ENCODE measurements around the gene LMF1. TPM values are rescaled to one million over a fixed set of nuclear protein-coding genes. Genes with fewer than 3 reads are reported as not detected.
"Not testable (repeated sequence)": the region's sequence is repeated elsewhere in the genome, so short reads cannot be mapped to it uniquely, and the experiment has no call there.

The LMF1 gene
- total and polyA plus RNA-seq, 2 of the 13 experiments (the other 11 are each of a cell fraction or from before 2014, with no cell fraction given) = 6.8 to 8.5 TPM

- TF ChIP-seq, protein P1, sequence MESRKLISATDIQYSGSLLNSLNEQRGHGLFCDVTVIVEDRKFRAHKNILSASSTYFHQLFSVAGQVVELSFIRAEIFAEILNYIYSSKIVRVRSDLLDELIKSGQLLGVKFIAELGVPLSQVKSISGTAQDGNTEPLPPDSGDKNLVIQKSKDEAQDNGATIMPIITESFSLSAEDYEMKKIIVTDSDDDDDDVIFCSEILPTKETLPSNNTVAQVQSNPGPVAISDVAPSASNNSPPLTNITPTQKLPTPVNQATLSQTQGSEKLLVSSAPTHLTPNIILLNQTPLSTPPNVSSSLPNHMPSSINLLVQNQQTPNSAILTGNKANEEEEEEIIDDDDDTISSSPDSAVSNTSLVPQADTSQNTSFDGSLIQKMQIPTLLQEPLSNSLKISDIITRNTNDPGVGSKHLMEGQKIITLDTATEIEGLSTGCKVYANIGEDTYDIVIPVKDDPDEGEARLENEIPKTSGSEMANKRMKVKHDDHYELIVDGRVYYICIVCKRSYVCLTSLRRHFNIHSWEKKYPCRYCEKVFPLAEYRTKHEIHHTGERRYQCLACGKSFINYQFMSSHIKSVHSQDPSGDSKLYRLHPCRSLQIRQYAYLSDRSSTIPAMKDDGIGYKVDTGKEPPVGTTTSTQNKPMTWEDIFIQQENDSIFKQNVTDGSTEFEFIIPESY (CRISPR knock-in tag; IDR thresholded peaks at IDR 0.05) = no peak
- no peak for TF ChIP-seq CENPT (CRISPR knock-in tag; IDR thresholded peaks at IDR 0.05; ENCODE audit: low read depth)
- no peak for TF ChIP-seq RBM39 (IDR thresholded peaks at IDR 0.05; ENCODE audit: low read depth, low read length, poor library complexity, severe bottlenecking)
- no peak for TF ChIP-seq ZNF17 (CRISPR knock-in tag; IDR thresholded peaks at IDR 0.05)
- TF ChIP-seq ZFP37 (CRISPR knock-in tag; IDR thresholded peaks at IDR 0.05; ENCODE audit: borderline replicate concordance) = no peak
- no peak for TF ChIP-seq ZNF253 (CRISPR knock-in tag; IDR thresholded peaks at IDR 0.05; ENCODE audit: borderline replicate concordance)
Measured at GRCh38 chr16:951660-952301, 19.0 kb downstream of the LMF1 start (continued).

GRCh38 chr16:950733-951573 is 19.8 kb downstream of the LMF1 start:
- FAIRE-seq; H3K27me3 ChIP-seq (ENCODE audit: control insufficient read depth in 1 of 2, insufficient read depth in 2 of 2, low read length in 2 of 2); H3K4me2 ChIP-seq (ENCODE audit: low read depth, low read length); H3K4me3 ChIP-seq (replicated peaks in 1 of 3; ENCODE audit: insufficient read depth in 1 of 3, low read depth in 2 of 3, low read length in 3 of 3); in situ Hi-C loops (cut with HindIII; ENCODE audit: extremely low pct_ligation_motif_present, low pct_unique_long_range_greater_than_20kb); intact Hi-C loops (cut with micrococcal nuclease; ENCODE audit: unreplicated experiment); H2AFZ ChIP-seq (ENCODE audit: low read length); H3K36me3 ChIP-seq (replicated peaks in 1 of 2; ENCODE audit: control insufficient read depth in 1 of 2, insufficient read depth in 2 of 2, low read length in 2 of 2); H3K79me2 ChIP-seq (ENCODE audit: insufficient read depth, low read length); POLR2A ChIA-PET; CTCF ChIA-PET (ENCODE audit: low intra/inter-chr PET ratio, low total read pairs); H3K9ac ChIP-seq (ENCODE audit: insufficient read depth, low read depth, low read length); H3K9me3 ChIP-seq (ENCODE audit: low read length); BruUV-seq (replicated peaks); ATAC-seq; H3K4me1 ChIP-seq (ENCODE audit: insufficient read depth, low read length); DNase-seq (ENCODE audit: low spot score); H3K27ac ChIP-seq (ENCODE audit: extremely low read length, insufficient read depth, low read length); H4K20me1 ChIP-seq (ENCODE audit: insufficient read depth, low read length): not testable (repeated sequence)
- 84% methylated on average over 25 of the region's 27 CpGs for WGBS (ENCODE audit: low lambda C conversion rate)

DNA sequence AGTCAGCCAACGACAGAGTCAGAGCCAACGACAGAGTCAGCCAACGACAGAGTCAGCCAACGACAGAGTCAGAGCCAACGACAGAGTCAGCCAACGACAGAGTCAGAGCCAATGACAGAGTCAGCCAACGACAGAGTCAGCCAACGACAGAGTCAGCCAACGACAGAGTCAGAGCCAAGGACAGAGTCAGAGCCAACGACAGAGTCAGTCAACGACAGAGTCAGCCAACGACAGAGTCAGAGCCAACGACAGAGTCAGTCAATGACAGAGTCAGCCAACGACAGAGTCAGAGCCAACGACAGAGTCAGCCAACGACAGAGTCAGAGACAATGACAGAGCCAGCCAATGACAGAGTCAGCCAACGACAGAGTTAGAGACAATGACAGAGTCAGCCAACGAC is 22.0 kb downstream of the LMF1 start:
- in situ Hi-C loops (cut with HindIII; ENCODE audit: extremely low pct_ligation_motif_present, low pct_unique_long_range_greater_than_20kb); H3K9ac ChIP-seq (ENCODE audit: insufficient read depth, low read depth, low read length); BruUV-seq (replicated peaks); H3K9me3 ChIP-seq (ENCODE audit: low read length); POLR2A ChIA-PET; intact Hi-C loops (cut with micrococcal nuclease; ENCODE audit: unreplicated experiment); FAIRE-seq; H4K20me1 ChIP-seq (ENCODE audit: insufficient read depth, low read length); H3K27me3 ChIP-seq (ENCODE audit: control insufficient read depth in 1 of 2, insufficient read depth in 2 of 2, low read length in 2 of 2); H3K4me2 ChIP-seq (ENCODE audit: low read depth, low read length); ATAC-seq; H3K27ac ChIP-seq (ENCODE audit: extremely low read length, insufficient read depth, low read length); DNase-seq (ENCODE audit: low spot score); H3K4me1 ChIP-seq (ENCODE audit: insufficient read depth, low read length); H3K79me2 ChIP-seq (ENCODE audit: insufficient read depth, low read length); H2AFZ ChIP-seq (ENCODE audit: low read length); CTCF ChIA-PET (ENCODE audit: low intra/inter-chr PET ratio, low total read pairs); H3K36me3 ChIP-seq (replicated peaks in 1 of 2; ENCODE audit: control insufficient read depth in 1 of 2, insufficient read depth in 2 of 2, low read length in 2 of 2); H3K4me3 ChIP-seq (replicated peaks in 1 of 3; ENCODE audit: insufficient read depth in 1 of 3, low read depth in 2 of 3, low read length in 3 of 3): not testable (repeated sequence)
- 81% methylated on average over 18 of the region's 18 CpGs for WGBS (ENCODE audit: low lambda C conversion rate)

DNA sequence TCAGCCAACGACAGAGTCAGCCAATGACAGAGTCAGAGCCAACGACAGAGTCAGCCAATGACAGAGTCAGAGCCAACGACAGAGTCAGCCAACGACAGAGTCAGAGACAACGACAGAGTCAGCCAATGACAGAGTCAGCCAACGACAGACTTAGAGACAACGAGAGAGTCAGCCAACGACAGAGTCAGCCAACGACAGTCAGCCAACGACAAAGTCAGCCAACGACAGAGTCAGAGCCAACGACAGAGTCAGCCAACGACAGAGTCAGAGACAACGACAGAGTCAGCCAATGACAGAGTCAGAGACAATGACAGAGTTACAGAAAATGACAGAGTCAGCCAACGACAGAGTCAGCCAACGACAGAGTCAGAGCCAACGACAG is 22.9 kb downstream of the LMF1 start:
- H3K4me3 ChIP-seq (replicated peaks in 1 of 3; ENCODE audit: insufficient read depth in 1 of 3, low read depth in 2 of 3, low read length in 3 of 3); intact Hi-C loops (cut with micrococcal nuclease; ENCODE audit: unreplicated experiment); H3K4me2 ChIP-seq (ENCODE audit: low read depth, low read length); BruUV-seq (replicated peaks); H2AFZ ChIP-seq (ENCODE audit: low read length); CTCF ChIA-PET (ENCODE audit: low intra/inter-chr PET ratio, low total read pairs); H3K9ac ChIP-seq (ENCODE audit: insufficient read depth, low read depth, low read length); H3K79me2 ChIP-seq (ENCODE audit: insufficient read depth, low read length); H3K27me3 ChIP-seq (ENCODE audit: control insufficient read depth in 1 of 2, insufficient read depth in 2 of 2, low read length in 2 of 2); FAIRE-seq; H3K27ac ChIP-seq (ENCODE audit: extremely low read length, insufficient read depth, low read length); H3K9me3 ChIP-seq (ENCODE audit: low read length); H4K20me1 ChIP-seq (ENCODE audit: insufficient read depth, low read length); in situ Hi-C loops (cut with HindIII; ENCODE audit: extremely low pct_ligation_motif_present, low pct_unique_long_range_greater_than_20kb); H3K4me1 ChIP-seq (ENCODE audit: insufficient read depth, low read length); H3K36me3 ChIP-seq (replicated peaks in 1 of 2; ENCODE audit: control insufficient read depth in 1 of 2, insufficient read depth in 2 of 2, low read length in 2 of 2); DNase-seq (ENCODE audit: low spot score); POLR2A ChIA-PET; ATAC-seq: not testable (repeated sequence)
- 88% methylated on average over 17 of the region's 17 CpGs for WGBS (ENCODE audit: low lambda C conversion rate)

Measured in HepG2 (cell line).